HFF-Myc (cell line): ENCODE measurements around the gene ZNF235.
"Not testable (repeated sequence)": the region's sequence is repeated elsewhere in the genome, so short reads cannot be mapped to it uniquely, and the experiment has no call there.

Source experiments
- DNase-seq: peaks from one replicate; pipeline ENCODE4 v3.0.0-alpha.2; 2011; ENCODE audit warnings: low read depth; ENCODE audit errors: extremely low read depth
- H3K4me3 ChIP-seq: replicated peaks from 2 replicates; pipeline ENCODE4 v1.5.1; 2011; ENCODE audit warnings: low read depth, mild to moderate bottlenecking, control low read depth, low read length
- TF ChIP-seq, protein P1 (sequence below): IDR thresholded peaks from 2 replicates; pipeline ENCODE4 v1.5.1; 2012; ENCODE audit warnings: mild to moderate bottlenecking, low read depth, low read length, control low read depth; ENCODE audit errors: missing control alignments

ZNF235 gene

GRCh38 chr19:44258835-44259413 is 45.9 kb downstream of the ZNF235 start:
- DNase-seq = no peak
- TF ChIP-seq, protein P1, sequence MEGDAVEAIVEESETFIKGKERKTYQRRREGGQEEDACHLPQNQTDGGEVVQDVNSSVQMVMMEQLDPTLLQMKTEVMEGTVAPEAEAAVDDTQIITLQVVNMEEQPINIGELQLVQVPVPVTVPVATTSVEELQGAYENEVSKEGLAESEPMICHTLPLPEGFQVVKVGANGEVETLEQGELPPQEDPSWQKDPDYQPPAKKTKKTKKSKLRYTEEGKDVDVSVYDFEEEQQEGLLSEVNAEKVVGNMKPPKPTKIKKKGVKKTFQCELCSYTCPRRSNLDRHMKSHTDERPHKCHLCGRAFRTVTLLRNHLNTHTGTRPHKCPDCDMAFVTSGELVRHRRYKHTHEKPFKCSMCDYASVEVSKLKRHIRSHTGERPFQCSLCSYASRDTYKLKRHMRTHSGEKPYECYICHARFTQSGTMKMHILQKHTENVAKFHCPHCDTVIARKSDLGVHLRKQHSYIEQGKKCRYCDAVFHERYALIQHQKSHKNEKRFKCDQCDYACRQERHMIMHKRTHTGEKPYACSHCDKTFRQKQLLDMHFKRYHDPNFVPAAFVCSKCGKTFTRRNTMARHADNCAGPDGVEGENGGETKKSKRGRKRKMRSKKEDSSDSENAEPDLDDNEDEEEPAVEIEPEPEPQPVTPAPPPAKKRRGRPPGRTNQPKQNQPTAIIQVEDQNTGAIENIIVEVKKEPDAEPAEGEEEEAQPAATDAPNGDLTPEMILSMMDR = no peak
- no peak overlapping the region for H3K4me3 ChIP-seq

- TF ChIP-seq, protein P1 = no peak
- H3K4me3 ChIP-seq = no peak overlapping the region
- DNase-seq = no peak
Observed at GRCh38 chr19:44258136-44258535, 46.7 kb downstream of the ZNF235 start.

GRCh38 chr19:44255705-44256411 is 49.0 kb downstream of the ZNF235 start:
- TF ChIP-seq, protein P1 = no peak
- DNase-seq = no peak
- no peak overlapping the region for H3K4me3 ChIP-seq

GRCh38 chr19:44254496-44254895 is 50.3 kb downstream of the ZNF235 start:
- no peak for DNase-seq
- TF ChIP-seq, protein P1 = no peak
- H3K4me3 ChIP-seq = no peak overlapping the region

DNA sequence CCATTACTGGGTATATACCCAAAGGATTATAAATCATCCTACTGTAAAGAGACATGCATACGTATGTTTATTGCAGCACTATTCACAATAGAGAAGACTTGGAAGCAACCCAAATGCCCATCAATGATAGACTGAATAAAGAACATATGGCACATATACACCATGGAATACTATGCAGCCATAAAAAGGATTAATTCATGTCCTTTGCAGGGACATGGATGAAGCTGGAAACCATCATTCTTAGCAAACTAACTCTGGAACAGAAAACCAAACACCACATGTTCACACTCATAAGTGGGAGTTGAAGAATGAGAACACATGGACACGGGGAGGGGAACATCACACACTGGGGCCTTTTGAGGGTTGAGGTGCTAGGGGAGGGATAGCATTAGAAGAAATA is 51.4 kb downstream of the ZNF235 start:
- not testable (repeated sequence) for H3K4me3 ChIP-seq, DNase-seq

GRCh38 chr19:44252332-44252731 is 52.5 kb downstream of the ZNF235 start:
- not testable (repeated sequence) for H3K4me3 ChIP-seq, DNase-seq

GRCh38 chr19:44236384-44236783 is 68.4 kb downstream of the ZNF235 start:
- TF ChIP-seq, protein P1 = no peak
- no peak overlapping the region for H3K4me3 ChIP-seq
- DNase-seq = no peak
